Adipose tissue (tissue), 3 donors: Measurements from ENCODE around the gene FGF14. TPM values are rescaled to one million over a fixed set of nuclear protein-coding genes. Genes with fewer than 3 reads are reported as not detected.

Experiments
- H3K27ac ChIP-seq: one replicate; pipeline ENCODE4 v1.5.1; 2013; ENCODE audit warnings: low read depth, low read length
- WGBS, 3 donors: extraction: QIAGEN DNeasy Blood & Tissue Kit; methylation state at CpG; one replicate each; pipeline ENCODE4 v1.1.7; 2013; 5-methylcytosine and 5-hydroxymethylcytosine counted together
- polyA plus RNA-seq, 3 donors: library from polyadenylated mRNA; stranded (reverse); fragments of 200-250 nt; gene quantifications; one replicate each; pipeline ENCODE4 v1.2.3, GENCODE V29; 2013
- donor health status: healthy with polysubstance abuse.
- donor health status: Bipolar disorder and iron deficiency.
- donor health status: healthy.

FGF14 gene
- polyA plus RNA-seq, 3 donors, result 0.39 to 0.56 (median 0.44) TPM

GRCh38 chr13:101942535-101943157, 459.2 kb downstream of the FGF14 start:
- WGBS, 3 donors, result 55 to 72% (median 60%) methylated on average over 2 of the region's 2 CpGs
- no peak overlapping the region for H3K27ac ChIP-seq

- 0 to 6% (median 2%) methylated on average over 1 of the region's 1 CpG for WGBS, 3 donors
- no peak overlapping the region for H3K27ac ChIP-seq
These were observed 459.8 kb downstream of the FGF14 start for GRCh38 chr13:101942038-101942437.

- WGBS, 3 donors, result 39 to 51% (median 48%) methylated on average over 2 of the region's 2 CpGs
- no peak overlapping the region for H3K27ac ChIP-seq
These were observed 460.6 kb downstream of the FGF14 start for GRCh38 chr13:101941095-101941783.

DNA sequence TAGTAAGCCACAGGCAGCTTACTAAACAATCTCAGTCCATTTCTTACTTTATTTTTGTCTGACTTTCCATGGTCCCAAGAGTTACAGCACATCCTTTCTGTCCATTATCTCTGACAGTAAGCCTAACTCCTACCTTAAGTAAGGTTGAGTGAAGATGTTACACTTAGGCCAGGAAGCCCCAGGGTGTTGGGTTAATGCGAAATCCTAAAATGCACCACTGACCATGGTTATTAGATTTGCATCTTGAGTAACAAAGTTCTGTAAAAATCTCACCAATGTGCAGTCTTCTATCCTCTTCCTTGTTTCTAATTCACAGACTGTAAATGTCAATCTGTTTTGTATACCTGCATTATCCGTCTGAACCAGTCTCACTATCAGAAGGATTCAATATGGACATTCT, 462.5 kb downstream of the FGF14 start:
- 40 to 66% (median 65%) methylated on average over 2 of the region's 2 CpGs for WGBS, 3 donors
- no peak overlapping the region for H3K27ac ChIP-seq

- 79 to 87% (median 84%) methylated on average over 2 of the region's 2 CpGs for WGBS, 3 donors
- H3K27ac ChIP-seq, result no peak overlapping the region
These were observed 466.0 kb downstream of the FGF14 start for GRCh38 chr13:101935828-101936227.

- H3K27ac ChIP-seq, result no peak overlapping the region
- 38 to 63% (median 57%) methylated on average over 3 of the region's 3 CpGs for WGBS, 3 donors
These were observed 470.7 kb downstream of the FGF14 start for GRCh38 chr13:101931186-101931585.

GRCh38 chr13:101930331-101930730, 471.5 kb downstream of the FGF14 start:
- WGBS, 3 donors, result 62 to 65% (median 62%) methylated on average over 2 of the region's 2 CpGs
- no peak overlapping the region for H3K27ac ChIP-seq

DNA sequence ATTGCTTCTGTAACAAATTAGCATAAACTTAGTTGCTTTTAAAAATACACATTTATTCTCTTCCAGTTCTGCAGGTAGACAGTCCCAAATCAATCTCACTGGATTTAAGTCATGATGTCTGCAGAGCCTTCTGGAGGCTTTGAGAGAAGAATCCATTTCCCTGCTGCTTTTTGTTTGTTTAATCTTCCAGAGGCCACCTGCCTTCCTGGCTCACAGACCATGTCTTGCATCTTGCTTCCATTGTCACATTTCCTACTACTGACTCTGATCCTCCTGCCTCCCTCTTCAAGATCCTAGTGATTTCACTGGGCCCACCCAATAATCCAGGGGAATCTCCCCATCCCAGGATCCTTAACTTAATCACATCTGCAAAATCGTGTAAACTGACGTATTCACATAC, 476.1 kb downstream of the FGF14 start:
- WGBS, 3 donors, result 45 to 68% (median 65%) methylated on average over 2 of the region's 2 CpGs
- no peak overlapping the region for H3K27ac ChIP-seq

DNA sequence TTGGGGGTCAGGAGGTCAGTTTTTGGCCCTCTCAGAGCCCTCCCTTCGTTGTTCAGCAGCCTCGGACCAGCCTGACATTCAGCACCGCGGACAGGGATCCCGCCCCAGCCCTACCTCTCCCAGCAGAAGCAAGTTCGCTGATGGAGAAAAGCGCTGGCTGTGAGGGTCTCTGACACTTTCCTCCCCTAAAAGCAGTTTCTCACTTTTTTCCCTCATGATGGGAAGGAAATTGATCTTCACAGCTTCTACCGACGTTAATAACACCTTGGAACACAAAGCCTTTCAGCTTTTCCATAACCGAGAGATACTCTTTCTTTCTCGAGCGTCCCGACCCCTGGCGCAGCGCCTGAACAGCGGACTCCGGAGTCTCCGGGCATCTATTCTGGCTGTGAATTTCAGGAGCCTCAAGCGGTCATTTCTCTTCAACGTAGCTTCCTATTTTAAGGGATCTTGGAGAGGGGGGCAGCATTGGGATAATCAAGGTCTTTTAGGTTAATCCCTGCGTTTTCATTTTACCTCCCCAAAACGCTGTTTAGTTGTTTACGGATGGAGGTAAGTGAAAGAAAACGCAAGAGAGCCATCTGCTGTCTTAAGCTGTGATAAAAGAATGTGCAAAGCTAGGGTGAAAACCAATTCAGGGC, 482.2 kb downstream of the FGF14 start:
- 1 to 6% (median 5%) methylated on average over 24 of the region's 24 CpGs for WGBS, 3 donors
- no peak overlapping the region for H3K27ac ChIP-seq

- 14 to 22% (median 15%) methylated on average over 14 of the region's 14 CpGs for WGBS, 3 donors
- no peak overlapping the region for H3K27ac ChIP-seq
These were observed 483.8 kb downstream of the FGF14 start for GRCh38 chr13:101917833-101918661.

- no peak overlapping the region for H3K27ac ChIP-seq
- WGBS, 3 donors, result 3 to 4% (median 3%) methylated on average over 16 of the region's 16 CpGs
These were observed 484.4 kb downstream of the FGF14 start for GRCh38 chr13:101917475-101917810.

GRCh38 chr13:101916775-101917474, 484.9 kb downstream of the FGF14 start:
- 1 to 3% (median 1%) methylated on average over 58 to 73 of the region's 73 CpGs for WGBS, 3 donors
- H3K27ac ChIP-seq, result no peak overlapping the region

GRCh38 chr13:101916108-101916774, 485.6 kb downstream of the FGF14 start:
- no peak overlapping the region for H3K27ac ChIP-seq

DNA sequence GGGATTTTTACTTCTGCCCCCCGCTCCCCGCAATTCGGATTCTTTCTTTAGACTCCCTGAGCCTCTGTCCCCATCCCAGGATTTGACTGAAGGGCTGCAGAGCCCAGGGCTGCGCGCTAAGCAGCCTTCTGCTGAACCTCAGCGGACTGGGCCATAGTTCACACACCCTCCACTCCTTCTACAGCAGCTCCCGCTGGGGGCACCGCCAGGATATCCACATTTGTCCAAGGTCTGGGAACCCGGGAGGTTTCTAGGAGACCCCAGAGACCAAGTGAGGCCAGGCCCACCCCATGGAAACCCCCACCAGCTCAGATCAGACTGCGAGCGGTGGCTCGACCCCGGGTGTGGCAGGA, 486.1 kb downstream of the FGF14 start:
- 2 to 7% (median 4%) methylated on average over 13 of the region's 13 CpGs for WGBS, 3 donors
- no peak overlapping the region for H3K27ac ChIP-seq

More at GRCh38 chr13:101916108-101916774, 485.6 kb downstream of the FGF14 start:
- WGBS, 3 donors, result 0 to 3% (median 2%) methylated on average over 41 to 61 of the region's 62 CpGs

GRCh38 chr13:101915331-101915730, 486.5 kb downstream of the FGF14 start:
- no peak overlapping the region for H3K27ac ChIP-seq
- 7 to 30% (median 24%) methylated on average over 7 of the region's 7 CpGs for WGBS, 3 donors

DNA sequence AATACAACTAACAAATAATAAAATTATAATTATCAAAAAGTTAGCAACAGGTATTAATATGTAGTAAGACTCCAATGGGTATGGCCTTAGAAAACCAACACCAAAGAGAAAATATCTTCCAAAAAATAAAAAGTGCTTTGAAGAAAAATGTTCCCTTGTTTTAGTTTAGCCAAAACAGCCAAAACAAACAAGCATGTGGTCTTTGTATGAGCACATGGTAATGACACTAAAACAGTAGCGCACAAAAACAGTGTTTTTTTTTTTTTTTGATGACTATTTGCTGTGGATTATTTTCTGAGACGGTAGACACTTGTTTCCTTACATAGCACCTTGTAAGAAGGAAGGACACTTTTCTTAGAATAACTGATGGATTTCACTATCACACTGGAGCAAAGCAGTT, 490.1 kb downstream of the FGF14 start:
- 71 to 89% (median 87%) methylated on average over 2 of the region's 2 CpGs for WGBS, 3 donors
- no peak overlapping the region for H3K27ac ChIP-seq

- WGBS, 3 donors, result 59 to 78% (median 62%) methylated on average over 3 of the region's 3 CpGs
- no peak overlapping the region for H3K27ac ChIP-seq
These were observed 498.0 kb downstream of the FGF14 start for GRCh38 chr13:101903890-101904289.

DNA sequence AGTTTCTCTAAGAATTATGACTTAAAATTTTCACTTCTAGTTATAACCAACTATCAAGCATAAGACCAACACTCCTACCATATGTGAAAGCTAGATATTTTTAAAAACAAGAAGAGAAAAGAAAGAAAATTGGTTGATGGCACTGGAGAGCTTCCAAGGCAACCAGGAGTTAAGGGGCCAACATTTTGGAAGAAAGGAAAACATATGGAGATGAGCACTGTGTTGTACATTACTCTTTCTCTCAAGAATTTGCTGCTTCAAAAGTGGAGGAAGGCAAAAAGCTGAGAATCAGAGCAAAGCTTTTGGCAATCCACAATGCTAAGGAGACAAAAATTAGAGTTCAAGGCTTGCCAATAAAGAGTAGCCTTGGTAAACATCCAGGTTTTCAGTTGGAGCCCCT, 503.2 kb downstream of the FGF14 start:
- H3K27ac ChIP-seq, result no peak overlapping the region
